Stimulated activated naive CD8-positive, alpha-beta T cell treated with anti-CD3 and anti-CD28 coated beads, Interleukin-15, Interleukin-2, amounts not matched to agents 100 ng/mL and 50 ng/mL, for 24 hours (primary cell): ENCODE data around the gene HSPG2.
"Not testable (repeated sequence)": the region's sequence is repeated elsewhere in the genome, so short reads cannot be mapped to it uniquely, and the experiment has no call there.

Experiments used
- H3K27ac Mint-ChIP-seq: one replicate; pipeline ENCODE4 v1.8.0; 2021; ENCODE audit warnings: mild to moderate bottlenecking, mixed read lengths
- H3K27me3 Mint-ChIP-seq: one replicate; pipeline ENCODE4 v1.8.0; 2021; ENCODE audit warnings: mixed read lengths
- H3K36me3 Mint-ChIP-seq: one replicate; pipeline ENCODE4 v1.8.0; 2021; ENCODE audit warnings: low read depth, mixed read lengths
- H3K4me1 Mint-ChIP-seq: one replicate; pipeline ENCODE4 v1.8.0; 2021; ENCODE audit warnings: low read depth, mixed read lengths
- H3K4me3 Mint-ChIP-seq: one replicate; pipeline ENCODE4 v1.8.0; 2021; ENCODE audit warnings: mild to moderate bottlenecking, mixed read lengths
- H3K9me3 Mint-ChIP-seq: one replicate; pipeline ENCODE4 v1.8.0; 2021; ENCODE audit warnings: mixed read lengths

Gene HSPG2

DNA sequence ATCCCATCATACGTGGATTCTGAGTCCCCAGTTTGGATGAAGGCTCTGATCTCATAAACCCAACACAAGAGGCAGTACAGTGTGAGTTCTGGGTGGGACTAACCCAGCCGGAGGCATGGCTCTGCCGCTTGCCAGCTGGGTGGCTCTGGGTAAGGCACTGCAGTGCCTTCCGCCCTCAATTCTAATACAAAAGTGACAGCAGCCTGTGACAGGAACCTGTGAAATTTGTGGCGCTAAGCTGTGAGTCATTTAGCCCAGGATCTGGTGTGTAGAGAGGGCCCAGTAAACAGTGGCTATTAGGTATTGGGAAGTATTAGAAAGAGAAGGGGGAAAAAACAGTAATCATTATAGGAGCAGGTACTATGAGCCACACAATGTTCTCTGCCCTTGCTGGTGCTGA lies 23.3 kb downstream of the HSPG2 start:
- Mint-ChIP-seq H3K27ac (peak overlapping the region; percentile 30), H3K4me3 (no peak overlapping the region), H3K4me1 (peaks cover 32% of the 10 kb centered on the region), H3K36me3 (no peaks in the 10 kb centered on the region), H3K27me3 (no peaks in the 10 kb centered on the region), H3K9me3 (no peaks in the 10 kb centered on the region)

- Mint-ChIP-seq H3K9me3 (no peaks in the 10 kb centered on the region), H3K36me3 (no peaks in the 10 kb centered on the region), H3K4me1 (peaks cover 32% of the 10 kb centered on the region), H3K4me3 (no peak overlapping the region), H3K27me3 (no peaks in the 10 kb centered on the region), H3K27ac (no peak overlapping the region)
These were observed 23.9 kb downstream of the HSPG2 start for GRCh38 chr1:21913258-21913657.

DNA sequence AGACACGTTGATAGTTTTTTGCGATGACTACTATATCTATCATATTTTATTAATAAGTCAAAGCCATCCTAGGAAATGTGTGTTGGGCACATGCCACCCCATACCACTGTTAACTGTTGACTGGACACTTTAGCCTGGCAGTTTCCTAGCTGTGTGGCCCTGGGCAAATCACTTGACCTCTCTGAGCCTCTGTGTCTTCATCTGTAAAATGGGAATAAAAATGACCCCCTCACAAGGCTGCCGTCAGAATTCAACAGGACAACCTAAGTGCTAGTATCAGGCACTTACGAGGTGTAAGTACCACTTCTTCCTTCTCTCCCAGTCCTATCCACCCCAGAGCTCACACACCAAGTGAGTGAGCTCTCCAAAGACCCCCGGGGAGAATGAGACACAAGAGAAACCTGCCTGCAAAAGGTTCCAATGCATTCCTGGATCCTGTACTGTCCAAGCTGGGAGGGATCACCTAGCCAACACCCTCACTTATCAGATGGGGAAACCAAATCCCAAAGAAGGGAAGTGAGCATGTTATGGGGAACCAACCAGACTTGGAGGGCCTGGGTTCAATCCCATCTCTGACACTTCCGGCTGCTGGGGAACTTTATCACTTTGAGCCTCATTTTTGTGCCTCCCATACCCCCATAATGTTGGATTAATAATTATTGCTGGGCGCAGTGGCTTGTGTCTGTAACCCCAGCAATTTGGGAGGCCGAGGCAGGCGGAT lies 24.9 kb downstream of the HSPG2 start:
- H3K4me1 Mint-ChIP-seq = peaks cover 32% of the 10 kb centered on the region
- H3K36me3 Mint-ChIP-seq = no peaks in the 10 kb centered on the region
- no peak overlapping the region for H3K4me3 Mint-ChIP-seq
- H3K9me3 Mint-ChIP-seq = no peaks in the 10 kb centered on the region
- no peak overlapping the region for H3K27ac Mint-ChIP-seq
- H3K27me3 Mint-ChIP-seq = no peaks in the 10 kb centered on the region

DNA sequence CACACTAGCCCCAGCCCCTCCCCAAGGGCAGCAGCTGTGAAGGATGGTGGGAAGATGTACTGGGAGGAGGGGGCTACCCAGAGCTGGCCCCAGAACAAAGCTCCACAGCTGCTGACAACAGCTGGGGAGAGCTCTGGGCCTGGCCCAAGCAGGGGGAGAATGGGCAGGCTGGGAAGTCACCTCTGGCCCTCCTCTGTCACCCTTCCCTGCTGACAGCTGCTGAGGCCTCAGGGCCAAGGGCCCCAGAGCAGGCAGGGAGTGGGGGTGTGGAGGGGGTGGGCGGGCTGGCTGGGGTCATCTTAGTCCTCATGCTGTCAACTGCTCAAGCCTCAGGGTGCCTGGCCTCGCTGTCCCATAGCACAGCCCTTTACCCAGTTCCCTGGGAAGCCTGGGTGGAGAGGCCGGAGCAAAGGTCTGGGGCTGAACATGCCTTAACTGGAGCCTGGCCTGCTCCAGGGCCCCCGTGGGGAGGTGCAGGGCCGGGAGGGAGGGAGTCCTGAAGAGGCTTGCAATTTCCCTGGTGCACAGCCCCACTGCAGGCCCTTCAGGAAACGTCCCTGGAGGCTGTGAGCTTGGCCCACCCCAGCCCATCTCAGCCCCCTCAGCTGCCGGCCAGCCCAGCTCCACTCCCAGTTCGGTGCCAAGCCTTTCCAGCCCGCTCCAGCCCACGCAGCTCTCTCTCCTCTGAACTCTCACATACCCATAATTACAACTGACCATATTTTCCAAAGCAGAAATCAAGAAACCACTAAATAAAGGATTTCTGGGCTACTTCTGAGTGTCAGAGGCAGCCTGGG lies 25.7 kb downstream of the HSPG2 start:
- H3K27me3 Mint-ChIP-seq = no peaks in the 10 kb centered on the region
- H3K4me1 Mint-ChIP-seq = peaks cover 32% of the 10 kb centered on the region
- H3K9me3 Mint-ChIP-seq = no peaks in the 10 kb centered on the region
- H3K36me3 Mint-ChIP-seq = no peaks in the 10 kb centered on the region
- no peak overlapping the region for H3K4me3 Mint-ChIP-seq
- peak overlapping the region; percentile 74 for H3K27ac Mint-ChIP-seq

- no peaks in the 10 kb centered on the region for H3K27me3 Mint-ChIP-seq
- H3K4me3 Mint-ChIP-seq = no peak overlapping the region
- H3K36me3 Mint-ChIP-seq = no peaks in the 10 kb centered on the region
- peak overlapping the region; percentile 93 for H3K27ac Mint-ChIP-seq
- peaks cover 32% of the 10 kb centered on the region for H3K4me1 Mint-ChIP-seq
- H3K9me3 Mint-ChIP-seq = no peaks in the 10 kb centered on the region
These were observed 26.4 kb downstream of the HSPG2 start for GRCh38 chr1:21910558-21911204.

- no peaks in the 10 kb centered on the region for H3K27me3 Mint-ChIP-seq
- H3K4me1 Mint-ChIP-seq = peaks cover 37% of the 10 kb centered on the region
- H3K9me3 Mint-ChIP-seq = no peaks in the 10 kb centered on the region
- H3K36me3 Mint-ChIP-seq = no peaks in the 10 kb centered on the region
- H3K4me3 Mint-ChIP-seq = no peak overlapping the region
- H3K27ac Mint-ChIP-seq = peak overlapping the region; percentile 93
These were observed 27.2 kb downstream of the HSPG2 start for GRCh38 chr1:21909787-21910503.

GRCh38 chr1:21909286-21909759 lies 27.8 kb downstream of the HSPG2 start:
- H3K4me3 Mint-ChIP-seq = no peak overlapping the region
- no peaks in the 10 kb centered on the region for H3K36me3 Mint-ChIP-seq
- H3K27me3 Mint-ChIP-seq = no peaks in the 10 kb centered on the region
- H3K27ac Mint-ChIP-seq = peak overlapping the region; percentile 93
- no peaks in the 10 kb centered on the region for H3K9me3 Mint-ChIP-seq
- peaks cover 41% of the 10 kb centered on the region for H3K4me1 Mint-ChIP-seq

DNA sequence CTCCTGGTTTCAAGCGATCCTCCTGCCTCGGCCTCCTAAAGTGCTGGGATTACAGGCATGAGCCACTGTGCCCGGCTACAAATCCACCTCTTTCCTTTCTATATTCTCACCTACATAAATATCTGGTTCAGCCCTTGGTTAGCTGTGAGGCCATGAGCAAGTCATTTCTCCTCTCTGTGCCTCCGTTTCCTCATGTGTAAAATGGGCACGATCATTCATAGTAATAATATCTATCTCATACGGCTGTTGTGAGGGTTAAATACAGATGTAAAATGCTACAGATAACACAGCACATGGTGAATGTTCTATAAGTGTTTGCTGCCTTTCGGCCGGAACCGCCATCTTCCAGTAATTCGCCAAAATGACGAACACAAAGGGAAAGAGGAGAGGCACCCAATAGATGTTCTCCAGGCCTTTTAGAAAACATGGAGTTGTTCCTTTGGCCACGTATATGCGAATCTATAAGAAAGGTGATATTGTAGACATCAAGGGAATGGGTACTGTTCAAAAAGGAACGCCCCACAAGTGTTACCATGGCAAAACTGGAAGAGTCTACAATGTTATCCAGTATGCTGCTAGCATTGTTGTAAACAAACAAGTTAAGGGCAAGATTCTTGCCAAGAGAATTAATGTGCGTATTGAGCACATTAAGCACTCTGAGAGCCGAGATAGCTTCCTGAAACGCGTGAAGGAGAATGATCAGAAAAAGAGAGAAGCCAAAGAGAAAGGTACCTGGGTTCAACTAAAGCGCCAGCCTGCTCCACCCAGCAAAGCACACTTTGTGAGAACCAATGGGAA lies 29.2 kb downstream of the HSPG2 start:
- not testable (repeated sequence) for H3K4me3 Mint-ChIP-seq, H3K27ac Mint-ChIP-seq, H3K27me3 Mint-ChIP-seq, H3K9me3 Mint-ChIP-seq, H3K36me3 Mint-ChIP-seq
- H3K4me1 Mint-ChIP-seq = peaks cover 39% of the 10 kb centered on the region

- Mint-ChIP-seq H3K4me3 (no peak overlapping the region), H3K27ac (no peak overlapping the region), H3K4me1 (peaks cover 39% of the 10 kb centered on the region), H3K36me3 (no peaks in the 10 kb centered on the region), H3K27me3 (no peaks in the 10 kb centered on the region), H3K9me3 (no peaks in the 10 kb centered on the region)
These were observed 30.1 kb downstream of the HSPG2 start for GRCh38 chr1:21907079-21907418.

- Mint-ChIP-seq H3K4me1 (peaks cover 39% of the 10 kb centered on the region), H3K4me3 (no peak overlapping the region), H3K9me3 (no peaks in the 10 kb centered on the region), H3K27me3 (no peaks in the 10 kb centered on the region), H3K27ac (no peak overlapping the region), H3K36me3 (no peaks in the 10 kb centered on the region)
These were observed 30.7 kb downstream of the HSPG2 start for GRCh38 chr1:21906173-21907078.

GRCh38 chr1:21904704-21905520 lies 32.2 kb downstream of the HSPG2 start:
- Mint-ChIP-seq H3K9me3 (no peaks in the 10 kb centered on the region), H3K27me3 (no peaks in the 10 kb centered on the region), H3K27ac (peak overlapping the region; percentile 46), H3K4me1 (peaks cover 26% of the 10 kb centered on the region), H3K36me3 (no peaks in the 10 kb centered on the region), H3K4me3 (no peak overlapping the region)

GRCh38 chr1:21904454-21904703 lies 32.7 kb downstream of the HSPG2 start:
- Mint-ChIP-seq H3K9me3 (no peaks in the 10 kb centered on the region), H3K36me3 (no peaks in the 10 kb centered on the region), H3K4me1 (peaks cover 21% of the 10 kb centered on the region), H3K27me3 (no peaks in the 10 kb centered on the region), H3K27ac (no peak overlapping the region), H3K4me3 (no peak overlapping the region)
